ENCODE results near the gene PPARA.

The PPARA gene

GRCh38 chr22:46171940-46172339, 21.6 kb downstream of the PPARA start:
- TF ChIP-seq POLR2AphosphoS5 (IDR thresholded peaks at IDR 0.05; ENCODE audit: low read depth), result no peak
- TF ChIP-seq CTCF (IDR thresholded peaks at IDR 0.05; ENCODE audit: insufficient read depth, low read length), result no peak
- no peak for TF ChIP-seq REST (IDR thresholded peaks at IDR 0.05; ENCODE audit: insufficient replicate concordance, low read depth)
- no peak for TF ChIP-seq GABPA (IDR thresholded peaks at IDR 0.05; ENCODE audit: low read depth)
- no peak for TF ChIP-seq SPI1 (IDR thresholded peaks at IDR 0.05; ENCODE audit: borderline replicate concordance, low read depth)
- H3K27ac ChIP-seq (replicated peaks), result no peak overlapping the region
- no peak overlapping the region for H3K4me3 ChIP-seq (replicated peaks; ENCODE audit: insufficient read depth, low read length)
- no peak for DNase-seq (ENCODE audit: low read depth in 1 of 2, low spot score in 1 of 2)
- no peaks in the 10 kb centered on the region for H3K27me3 ChIP-seq (ENCODE audit: insufficient read depth, poor library complexity, severe bottlenecking)

- Histone ChIP-seq H3K27me3 (ENCODE audit: insufficient read depth, poor library complexity, severe bottlenecking) (no peaks in the 10 kb centered on the region), H3K4me3 (replicated peaks; ENCODE audit: insufficient read depth, low read length) (no peak overlapping the region), H3K27ac (replicated peaks) (no peak overlapping the region)
- DNase-seq (ENCODE audit: low read depth in 1 of 2, low spot score in 1 of 2), result no peak
- no peak for TF ChIP-seq CTCF (IDR thresholded peaks at IDR 0.05; ENCODE audit: insufficient read depth, low read length)
- no peak for TF ChIP-seq SPI1 (IDR thresholded peaks at IDR 0.05; ENCODE audit: borderline replicate concordance, low read depth)
- no peak for TF ChIP-seq REST (IDR thresholded peaks at IDR 0.05; ENCODE audit: insufficient replicate concordance, low read depth)
- no peak for TF ChIP-seq GABPA (IDR thresholded peaks at IDR 0.05; ENCODE audit: low read depth)
- TF ChIP-seq POLR2AphosphoS5 (IDR thresholded peaks at IDR 0.05; ENCODE audit: low read depth), result no peak
Measured at GRCh38 chr22:46172522-46173110, 22.3 kb downstream of the PPARA start.

- TF ChIP-seq CTCF (IDR thresholded peaks at IDR 0.05; ENCODE audit: insufficient read depth, low read length) (no peak), SPI1 (IDR thresholded peaks at IDR 0.05; ENCODE audit: borderline replicate concordance, low read depth) (no peak), REST (IDR thresholded peaks at IDR 0.05; ENCODE audit: insufficient replicate concordance, low read depth) (no peak), POLR2AphosphoS5 (IDR thresholded peaks at IDR 0.05; ENCODE audit: low read depth) (no peak), GABPA (IDR thresholded peaks at IDR 0.05; ENCODE audit: low read depth) (no peak)
- no peak for DNase-seq (ENCODE audit: low read depth in 1 of 2, low spot score in 1 of 2)
- Histone ChIP-seq H3K4me3 (replicated peaks; ENCODE audit: insufficient read depth, low read length) (no peak overlapping the region), H3K27me3 (ENCODE audit: insufficient read depth, poor library complexity, severe bottlenecking) (no peaks in the 10 kb centered on the region), H3K27ac (replicated peaks) (no peak overlapping the region)
Measured at GRCh38 chr22:46173152-46173551, 22.8 kb downstream of the PPARA start.
